GM23248 (cell line): Measurements from ENCODE around the gene ACTL6B.

Source experiments
- EZH2 ChIP-seq: fragments of 200-600 bp; sonication (generic); IDR thresholded peaks from 2 replicates; pipeline ENCODE4 v1.6.1; 2018; ENCODE audit warnings: antibody characterized with exemption, mild to moderate bottlenecking; ENCODE audit not compliant: insufficient read depth, poor library complexity, severe bottlenecking
- EZH2phosphoT487 ChIP-seq: fragments of 200-600 bp; sonication (generic); IDR thresholded peaks from 2 replicates; pipeline ENCODE4 v1.6.1; 2018; ENCODE audit warnings: antibody characterized with exemption, moderate library complexity, mild to moderate bottlenecking, low read depth; ENCODE audit not compliant: insufficient read depth

DNA sequence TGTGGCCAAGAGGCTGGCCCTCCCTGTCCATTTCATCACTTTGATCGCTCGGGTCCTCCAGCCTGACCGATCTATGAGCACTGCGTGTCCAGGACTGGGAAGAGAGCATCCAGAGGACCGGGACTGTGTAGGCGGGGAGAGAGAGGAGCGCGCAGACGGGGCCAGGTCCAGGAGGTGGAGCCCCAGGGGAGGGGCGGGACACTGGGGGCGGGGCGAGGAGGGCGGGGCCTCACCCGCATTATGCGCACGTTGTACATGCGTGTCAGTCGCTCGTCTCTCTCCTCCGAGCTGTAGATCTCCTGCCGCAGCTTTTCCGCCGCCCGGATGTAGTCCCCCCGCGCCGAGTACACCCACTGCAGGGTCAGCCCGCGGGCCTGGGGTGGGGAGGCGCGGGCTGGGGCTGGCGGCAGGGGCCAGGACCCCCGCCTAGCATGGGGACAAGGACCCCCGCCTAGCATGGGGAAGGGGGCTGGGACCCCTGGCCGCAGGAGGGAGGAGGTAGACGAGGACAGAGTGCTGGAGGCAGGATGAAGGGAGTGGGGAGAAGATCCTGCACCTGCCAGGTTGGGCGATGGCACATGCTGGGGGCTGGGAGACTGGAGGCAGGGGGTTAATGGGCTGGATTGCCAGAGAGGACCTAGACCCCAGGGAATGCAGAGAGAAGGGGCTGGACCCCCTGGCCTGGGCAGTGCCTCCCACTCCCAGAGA is 29.6 kb downstream of the ACTL6B start:
- TF ChIP-seq EZH2phosphoT487 (no peak), EZH2 (no peak)
